ENCODE results near the gene RAB12. TPM values are rescaled to one million over a fixed set of nuclear protein-coding genes. Genes with fewer than 3 reads are reported as not detected.
"Not testable (repeated sequence)": the region's sequence is repeated elsewhere in the genome, so short reads cannot be mapped to it uniquely, and the experiment has no call there.

The RAB12 gene
- total and polyA plus RNA-seq, 4 donors = 44.9 to 85.2 (median 62.4) TPM

DNA sequence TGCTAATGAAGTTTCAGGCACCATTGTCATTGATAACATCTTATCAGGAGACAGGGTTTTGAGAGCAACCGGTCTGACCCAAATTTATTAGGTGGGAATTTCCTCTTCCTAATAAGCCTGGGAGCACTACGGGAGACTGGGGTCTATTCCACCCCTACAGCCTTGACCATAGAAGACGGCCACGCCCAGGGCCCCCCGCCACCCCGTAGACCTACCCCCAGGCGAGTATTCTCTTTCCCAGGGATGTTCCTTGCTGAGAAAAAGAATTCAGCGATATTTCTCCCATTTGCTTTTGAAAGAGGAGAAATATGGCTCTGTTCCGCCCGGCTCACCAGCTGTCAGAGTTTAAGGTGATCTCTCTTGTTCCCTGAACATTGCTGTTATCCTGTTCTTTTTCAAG, 13.4 kb downstream of the RAB12 start:
- not testable (repeated sequence) for H3K27ac ChIP-seq (ENCODE audit: low read depth, low read length); H3K27me3 ChIP-seq (ENCODE audit: control insufficient read depth, insufficient read depth, low read length); H3K9me3 ChIP-seq (ENCODE audit: control insufficient read depth, insufficient read depth, low read length); H3K4me1 ChIP-seq (ENCODE audit: control insufficient read depth, insufficient read depth, low read length); H3K36me3 ChIP-seq (ENCODE audit: control insufficient read depth, insufficient read depth, low read length); H3K4me3 ChIP-seq (ENCODE audit: low read depth, low read length); DNase-seq (ENCODE audit: low read depth in 4 of 6, low spot score in 6 of 6)
- 72% methylated on average over 5 of the region's 10 CpGs for WGBS (ENCODE audit: insufficient coverage)

DNA sequence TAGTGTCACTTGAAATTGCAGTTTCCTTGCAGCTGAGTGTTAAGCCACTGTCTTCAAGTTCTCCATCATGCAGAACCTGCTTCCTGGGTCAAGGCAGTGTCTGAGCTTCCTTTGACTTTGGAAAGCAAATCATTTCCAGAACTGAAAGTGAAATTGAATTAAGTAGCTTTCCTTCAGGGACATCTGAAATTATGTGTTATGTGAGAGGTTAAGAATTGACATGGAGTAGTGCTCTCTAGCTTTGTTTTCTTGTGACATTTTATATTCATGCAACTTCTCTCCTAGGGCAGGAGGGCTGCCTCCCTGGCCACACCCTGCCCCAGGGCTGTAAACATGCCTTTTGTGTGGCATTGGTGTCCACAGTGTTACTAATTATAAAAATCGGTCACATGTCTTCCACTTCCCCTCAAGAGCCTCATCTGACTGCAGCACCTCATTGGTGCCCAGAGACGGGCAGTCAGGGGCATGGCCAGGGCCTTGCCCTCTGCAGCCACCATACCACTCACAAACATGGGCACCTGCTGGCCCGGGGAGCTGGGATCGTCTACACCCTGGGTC, 14.4 kb downstream of the RAB12 start:
- Histone ChIP-seq H3K4me3 (ENCODE audit: low read depth, low read length) (no peak overlapping the region), H3K27ac (ENCODE audit: low read depth, low read length) (no peak overlapping the region), H3K27me3 (ENCODE audit: control insufficient read depth, insufficient read depth, low read length) (no peaks in the 10 kb centered on the region), H3K4me1 (ENCODE audit: control insufficient read depth, insufficient read depth, low read length) (peaks cover 5% of the 10 kb centered on the region), H3K36me3 (ENCODE audit: control insufficient read depth, insufficient read depth, low read length) (peaks cover 3% of the 10 kb centered on the region), H3K9me3 (ENCODE audit: control insufficient read depth, insufficient read depth, low read length) (no peaks in the 10 kb centered on the region)
- no peak for DNase-seq (ENCODE audit: low read depth in 4 of 6, low spot score in 6 of 6)
- 71% methylated on average over 1 of the region's 4 CpGs for WGBS (ENCODE audit: insufficient coverage)

DNA sequence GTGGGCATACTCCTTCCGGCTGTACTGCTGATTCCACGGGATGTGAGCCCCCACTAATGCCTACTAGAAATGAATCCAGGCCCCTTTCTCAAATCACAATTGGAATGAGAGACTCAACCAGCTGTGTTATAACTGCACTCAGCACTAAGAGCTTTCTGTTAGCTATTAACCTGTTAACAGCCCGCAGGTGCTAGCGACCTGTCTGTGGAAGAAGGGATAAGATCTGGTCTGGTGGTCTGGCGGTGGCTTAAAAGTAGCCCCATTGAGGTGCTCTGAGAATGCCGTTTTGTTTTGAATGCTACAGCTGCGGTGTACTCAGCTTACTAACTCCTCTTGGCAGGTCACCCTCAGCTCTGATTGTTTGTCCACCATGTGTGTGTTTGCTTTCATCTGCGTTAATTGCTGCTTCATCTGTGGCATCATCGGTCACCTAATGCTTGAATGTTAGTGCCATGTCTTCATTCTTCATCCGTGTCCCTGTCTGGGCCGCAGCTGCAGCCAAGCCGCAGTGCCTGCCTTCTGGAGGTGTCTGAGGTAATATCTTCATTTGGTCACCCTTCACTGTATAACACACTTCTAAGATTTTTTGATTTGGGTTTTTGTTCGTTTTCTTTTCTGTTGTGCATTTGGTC, 16.3 kb downstream of the RAB12 start:
- H3K9me3 ChIP-seq (ENCODE audit: control insufficient read depth, insufficient read depth, low read length) = no peaks in the 10 kb centered on the region
- peaks cover 3% of the 10 kb centered on the region for H3K36me3 ChIP-seq (ENCODE audit: control insufficient read depth, insufficient read depth, low read length)
- DNase-seq (ENCODE audit: low read depth in 4 of 6, low spot score in 6 of 6) = peak in 1 of 6 donors; percentile 20
- no peaks in the 10 kb centered on the region for H3K27me3 ChIP-seq (ENCODE audit: control insufficient read depth, insufficient read depth, low read length)
- no peak overlapping the region for H3K4me3 ChIP-seq (ENCODE audit: low read depth, low read length)
- H3K27ac ChIP-seq (ENCODE audit: low read depth, low read length) = no peak overlapping the region
- H3K4me1 ChIP-seq (ENCODE audit: control insufficient read depth, insufficient read depth, low read length) = peaks cover 5% of the 10 kb centered on the region
- 62% methylated on average over 9 of the region's 13 CpGs for WGBS (ENCODE audit: insufficient coverage)

DNA sequence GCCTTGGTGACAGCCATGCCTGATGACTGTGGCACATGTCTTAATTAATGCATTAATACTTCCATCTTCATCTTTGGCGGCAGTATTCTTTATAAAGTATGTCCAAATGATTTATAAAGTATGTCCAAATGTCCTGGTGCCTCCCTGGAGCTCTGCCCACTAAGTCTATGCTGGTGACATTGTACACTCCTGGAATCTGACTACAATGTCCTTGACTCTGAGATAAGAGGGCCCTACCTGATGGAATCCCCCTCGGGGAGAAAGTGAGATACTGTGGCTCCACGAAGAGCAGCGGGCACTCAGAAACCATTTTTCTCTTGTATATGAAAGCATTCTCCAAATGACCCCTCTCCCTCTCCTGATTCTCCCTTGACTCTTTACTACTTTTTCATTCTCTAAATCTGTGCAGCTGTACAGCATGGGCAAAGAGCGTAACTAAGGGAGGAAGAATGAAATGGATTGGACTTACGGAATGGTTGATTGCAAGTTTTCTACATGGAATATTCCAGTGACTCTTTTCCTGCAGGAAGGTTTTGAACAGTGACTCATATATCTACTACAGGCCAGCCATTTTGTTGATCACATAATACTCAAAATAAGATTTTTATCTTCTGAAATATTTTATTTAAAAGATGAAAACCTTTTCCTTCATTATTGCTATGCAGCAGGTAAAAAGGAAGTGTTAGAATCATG, 17.3 kb downstream of the RAB12 start:
- Histone ChIP-seq H3K4me1 (ENCODE audit: control insufficient read depth, insufficient read depth, low read length) (peaks cover 8% of the 10 kb centered on the region), H3K36me3 (ENCODE audit: control insufficient read depth, insufficient read depth, low read length) (peaks cover 7% of the 10 kb centered on the region), H3K9me3 (ENCODE audit: control insufficient read depth, insufficient read depth, low read length) (no peaks in the 10 kb centered on the region), H3K27me3 (ENCODE audit: control insufficient read depth, insufficient read depth, low read length) (no peaks in the 10 kb centered on the region), H3K4me3 (ENCODE audit: low read depth, low read length) (no peak overlapping the region), H3K27ac (ENCODE audit: low read depth, low read length) (no peak overlapping the region)
- DNase-seq (ENCODE audit: low read depth in 4 of 6, low spot score in 6 of 6) = no peak
- 100% methylated on average over 2 of the region's 6 CpGs for WGBS (ENCODE audit: insufficient coverage)

DNA sequence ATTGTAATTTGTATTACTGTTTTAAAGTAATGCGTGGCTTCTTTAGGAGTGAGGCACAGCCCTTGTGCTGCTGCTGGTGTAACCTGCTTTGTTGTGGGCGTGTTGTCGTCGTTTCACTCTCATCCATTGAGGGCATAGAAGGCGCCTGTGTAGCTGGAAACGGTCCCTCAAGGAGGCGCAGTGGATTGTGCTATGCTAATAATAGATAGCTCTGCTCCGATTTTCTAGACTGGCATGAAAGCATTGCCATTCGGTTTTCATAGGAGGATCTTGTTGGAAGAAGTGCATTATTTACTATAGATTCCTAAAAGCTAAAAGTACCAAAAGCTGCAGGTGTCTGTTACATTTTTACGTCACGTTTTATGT, 17.9 kb downstream of the RAB12 start:
- Histone ChIP-seq H3K27me3 (ENCODE audit: control insufficient read depth, insufficient read depth, low read length) (no peaks in the 10 kb centered on the region), H3K27ac (ENCODE audit: low read depth, low read length) (no peak overlapping the region), H3K4me1 (ENCODE audit: control insufficient read depth, insufficient read depth, low read length) (peaks cover 8% of the 10 kb centered on the region), H3K36me3 (ENCODE audit: control insufficient read depth, insufficient read depth, low read length) (peaks cover 9% of the 10 kb centered on the region), H3K4me3 (ENCODE audit: low read depth, low read length) (no peak overlapping the region), H3K9me3 (ENCODE audit: control insufficient read depth, insufficient read depth, low read length) (no peaks in the 10 kb centered on the region)
- whole genome bisulfite sequencing (ENCODE audit: insufficient coverage) = 61% methylated on average over 6 of the region's 11 CpGs
- DNase-seq (ENCODE audit: low read depth in 4 of 6, low spot score in 6 of 6) = no peak

DNA sequence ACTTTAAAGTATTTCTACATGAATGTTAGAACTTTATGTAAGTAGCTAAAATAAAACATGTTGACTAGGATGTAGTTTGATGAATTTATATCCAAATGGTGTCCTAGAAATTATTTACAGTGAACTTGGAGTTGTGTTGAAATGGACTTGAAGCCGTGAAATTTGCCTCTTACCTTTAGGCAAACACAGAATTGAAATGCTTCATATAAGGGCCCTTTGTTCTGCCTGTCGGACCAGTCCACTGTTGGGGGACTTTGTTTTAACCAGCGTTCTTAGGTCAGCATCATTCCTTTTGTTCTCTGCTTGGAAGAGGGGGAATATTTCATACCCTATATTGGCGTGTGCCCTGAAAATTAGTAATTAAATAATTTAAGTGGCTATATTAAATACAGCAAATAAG, 18.3 kb downstream of the RAB12 start:
- H3K36me3 ChIP-seq (ENCODE audit: control insufficient read depth, insufficient read depth, low read length) = peaks cover 11% of the 10 kb centered on the region
- H3K4me3 ChIP-seq (ENCODE audit: low read depth, low read length) = no peak overlapping the region
- no CpG with 5 or more reads among the region's 4 CpGs for WGBS (ENCODE audit: insufficient coverage)
- H3K9me3 ChIP-seq (ENCODE audit: control insufficient read depth, insufficient read depth, low read length) = no peaks in the 10 kb centered on the region
- H3K27me3 ChIP-seq (ENCODE audit: control insufficient read depth, insufficient read depth, low read length) = no peaks in the 10 kb centered on the region
- DNase-seq (ENCODE audit: low read depth in 4 of 6, low spot score in 6 of 6) = no peak
- no peak overlapping the region for H3K27ac ChIP-seq (ENCODE audit: low read depth, low read length)
- H3K4me1 ChIP-seq (ENCODE audit: control insufficient read depth, insufficient read depth, low read length) = peaks cover 8% of the 10 kb centered on the region

DNA sequence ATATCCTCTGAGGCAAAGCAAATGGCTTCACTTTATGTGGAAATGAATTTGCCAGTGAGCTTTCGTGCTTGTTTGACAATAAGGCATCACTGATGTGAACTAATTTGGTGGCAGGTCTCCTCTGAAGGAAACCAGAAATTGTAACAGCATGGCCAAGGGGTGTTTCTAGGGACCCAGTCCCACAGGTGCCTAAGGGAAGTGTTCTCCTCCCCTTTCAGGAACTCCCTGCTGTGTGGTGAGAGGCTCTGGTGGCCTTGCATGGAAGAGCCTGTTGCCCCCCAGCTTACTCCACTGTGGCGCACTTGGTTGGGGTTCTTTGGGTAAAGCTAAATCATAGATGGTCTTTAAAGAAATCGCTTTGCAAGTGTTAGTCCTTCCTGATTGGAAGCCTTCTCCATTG, 20.4 kb downstream of the RAB12 start:
- no peaks in the 10 kb centered on the region for H3K27me3 ChIP-seq (ENCODE audit: control insufficient read depth, insufficient read depth, low read length)
- peaks cover 3% of the 10 kb centered on the region for H3K4me1 ChIP-seq (ENCODE audit: control insufficient read depth, insufficient read depth, low read length)
- H3K36me3 ChIP-seq (ENCODE audit: control insufficient read depth, insufficient read depth, low read length) = peaks cover 22% of the 10 kb centered on the region
- H3K9me3 ChIP-seq (ENCODE audit: control insufficient read depth, insufficient read depth, low read length) = no peaks in the 10 kb centered on the region
- 100% methylated on average over 2 of the region's 3 CpGs for WGBS (ENCODE audit: insufficient coverage)
- no peak overlapping the region for H3K4me3 ChIP-seq (ENCODE audit: low read depth, low read length)
- DNase-seq (ENCODE audit: low read depth in 4 of 6, low spot score in 6 of 6) = no peak
- no peak overlapping the region for H3K27ac ChIP-seq (ENCODE audit: low read depth, low read length)

DNA sequence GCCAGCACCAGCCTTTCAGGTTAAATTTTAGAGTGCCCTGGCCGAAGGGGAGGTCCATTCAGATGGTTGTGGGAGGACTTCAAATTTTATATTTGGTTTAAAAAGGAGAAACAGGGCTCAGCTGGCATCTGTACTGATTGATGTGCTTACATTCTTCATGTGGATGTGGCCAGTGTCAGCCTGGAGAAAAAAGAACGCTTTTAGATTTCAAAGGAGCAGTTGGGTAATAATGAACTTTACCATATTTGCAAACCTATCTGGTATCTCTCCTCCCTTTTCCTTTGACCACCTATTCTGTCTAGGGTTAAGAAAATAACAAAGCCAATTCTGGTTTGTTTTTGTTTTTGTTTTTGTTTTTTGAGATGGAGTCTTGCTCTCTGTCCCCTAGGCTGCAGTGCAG, 21.3 kb downstream of the RAB12 start:
- Histone ChIP-seq H3K27ac (ENCODE audit: low read depth, low read length) (no peak overlapping the region), H3K9me3 (ENCODE audit: control insufficient read depth, insufficient read depth, low read length) (no peaks in the 10 kb centered on the region), H3K27me3 (ENCODE audit: control insufficient read depth, insufficient read depth, low read length) (no peaks in the 10 kb centered on the region), H3K4me1 (ENCODE audit: control insufficient read depth, insufficient read depth, low read length) (peaks cover 3% of the 10 kb centered on the region), H3K4me3 (ENCODE audit: low read depth, low read length) (no peak overlapping the region), H3K36me3 (ENCODE audit: control insufficient read depth, insufficient read depth, low read length) (peaks cover 22% of the 10 kb centered on the region)
- WGBS (ENCODE audit: insufficient coverage) = 63% methylated on average over 1 of the region's 2 CpGs
- no peak for DNase-seq (ENCODE audit: low read depth in 4 of 6, low spot score in 6 of 6)

DNA sequence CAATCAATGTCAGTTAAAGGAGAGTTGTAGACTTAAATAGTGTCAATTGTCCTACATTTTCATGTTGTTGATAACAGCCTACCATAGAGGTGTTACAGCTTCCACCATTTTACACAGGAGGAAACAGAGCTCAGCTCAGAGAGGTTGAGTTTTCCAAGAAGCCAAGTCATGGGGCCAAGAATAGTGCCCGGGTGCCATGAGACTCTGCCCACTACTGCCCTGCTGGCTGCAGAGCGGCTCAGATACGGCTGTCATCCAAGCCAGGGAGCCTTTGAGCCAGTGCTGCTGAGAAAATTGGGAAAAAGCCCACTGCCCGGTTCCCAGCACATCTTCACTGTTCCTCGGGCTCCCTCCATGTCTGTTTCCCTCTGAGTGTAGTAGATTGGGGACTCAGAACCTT, 22.0 kb downstream of the RAB12 start:
- no peaks in the 10 kb centered on the region for H3K9me3 ChIP-seq (ENCODE audit: control insufficient read depth, insufficient read depth, low read length)
- WGBS (ENCODE audit: insufficient coverage) = 82% methylated on average over 3 of the region's 5 CpGs
- no peak overlapping the region for H3K27ac ChIP-seq (ENCODE audit: low read depth, low read length)
- H3K36me3 ChIP-seq (ENCODE audit: control insufficient read depth, insufficient read depth, low read length) = peaks cover 23% of the 10 kb centered on the region
- H3K4me1 ChIP-seq (ENCODE audit: control insufficient read depth, insufficient read depth, low read length) = peaks cover 3% of the 10 kb centered on the region
- H3K4me3 ChIP-seq (ENCODE audit: low read depth, low read length) = no peak overlapping the region
- H3K27me3 ChIP-seq (ENCODE audit: control insufficient read depth, insufficient read depth, low read length) = no peaks in the 10 kb centered on the region
- no peak for DNase-seq (ENCODE audit: low read depth in 4 of 6, low spot score in 6 of 6)

DNA sequence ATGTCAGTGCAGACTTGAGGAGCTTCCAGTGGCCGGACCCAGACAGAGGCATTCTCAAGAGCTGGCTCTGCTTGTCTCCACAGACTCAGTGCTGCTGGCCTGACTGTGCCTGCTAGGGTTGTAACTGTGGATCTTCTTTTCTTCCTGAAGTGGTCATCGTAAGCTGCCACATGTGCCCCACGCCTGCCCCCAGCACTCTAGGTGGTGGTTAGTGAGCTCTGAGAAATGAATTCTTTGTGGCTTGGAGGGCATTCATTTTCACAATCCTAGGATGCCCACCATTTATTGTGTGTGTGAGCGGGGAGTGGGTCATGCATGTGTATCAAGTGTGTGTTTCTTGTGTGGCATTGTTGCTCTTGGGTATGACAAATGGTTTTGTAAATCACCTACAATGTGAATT, 23.1 kb downstream of the RAB12 start:
- peaks cover 27% of the 10 kb centered on the region for H3K36me3 ChIP-seq (ENCODE audit: control insufficient read depth, insufficient read depth, low read length)
- H3K4me1 ChIP-seq (ENCODE audit: control insufficient read depth, insufficient read depth, low read length) = peaks cover 3% of the 10 kb centered on the region
- no peak for DNase-seq (ENCODE audit: low read depth in 4 of 6, low spot score in 6 of 6)
- 86% methylated on average over 1 of the region's 4 CpGs for WGBS (ENCODE audit: insufficient coverage)
- H3K4me3 ChIP-seq (ENCODE audit: low read depth, low read length) = no peak overlapping the region
- H3K27me3 ChIP-seq (ENCODE audit: control insufficient read depth, insufficient read depth, low read length) = no peaks in the 10 kb centered on the region
- no peak overlapping the region for H3K27ac ChIP-seq (ENCODE audit: low read depth, low read length)
- H3K9me3 ChIP-seq (ENCODE audit: control insufficient read depth, insufficient read depth, low read length) = no peaks in the 10 kb centered on the region
